ENCODE results near the gene BCOR. TPM values are rescaled to one million over a fixed set of nuclear protein-coding genes. Genes with fewer than 3 reads are reported as not detected.

The BCOR gene
- total and polyA plus RNA-seq, 2 donors (not counting 1 experiment from before 2014, with no cell fraction given) = 3.0 to 5.8 TPM

GRCh38 chrX:40079572-40079971 is 18.2 kb downstream of the BCOR start:
- Histone ChIP-seq H3K79me2 (ENCODE audit: control insufficient read depth, insufficient read depth, low read length) (no peaks in the 10 kb centered on the region), H3K27ac (ENCODE audit: insufficient read depth, low read length) (no peak overlapping the region)
- DNase-seq (ENCODE audit: low read depth in 2 of 2) = no peak

GRCh38 chrX:40078489-40079227 is 19.1 kb downstream of the BCOR start:
- H3K9ac ChIP-seq (ENCODE audit: insufficient read depth, low read length) = no peak overlapping the region
- H3K27ac ChIP-seq (ENCODE audit: insufficient read depth, low read length) = no peak overlapping the region
- H3K4me2 ChIP-seq (ENCODE audit: extremely low read depth, insufficient read depth, low read length) = no peak overlapping the region
- DNase-seq (ENCODE audit: low read depth in 2 of 2) = no peak
- no peak overlapping the region for H2AFZ ChIP-seq (ENCODE audit: low read length)
- no peaks in the 10 kb centered on the region for H3K79me2 ChIP-seq (ENCODE audit: control insufficient read depth, insufficient read depth, low read length)
- H3K9me3 ChIP-seq (ENCODE audit: control insufficient read depth, insufficient read depth, low read depth, low read length) = no peaks in the 10 kb centered on the region
- no peak overlapping the region for H3K4me3 ChIP-seq (replicated peaks in 1 of 4; ENCODE audit: control extremely low read depth in 1 of 4, insufficient read depth in 1 of 4, low read depth in 3 of 4, low read length in 4 of 4)
- peaks cover 3% of the 10 kb centered on the region for H3K4me1 ChIP-seq (ENCODE audit: control insufficient read depth, extremely low read depth, insufficient read depth, low read length)
- H4K20me1 ChIP-seq (ENCODE audit: control insufficient read depth, extremely low read depth, insufficient read depth, low read length) = no peaks in the 10 kb centered on the region
- peaks cover 1% of the 10 kb centered on the region for H3K36me3 ChIP-seq (ENCODE audit: control insufficient read depth, insufficient read depth, low read length)
- H3K27me3 ChIP-seq (ENCODE audit: control insufficient read depth, insufficient read depth, low read length) = no peaks in the 10 kb centered on the region
- no peak for TF ChIP-seq EZH2 (IDR thresholded peaks at IDR 0.05; ENCODE audit: low read length, missing control alignments)
- TF ChIP-seq CTCF (conservative IDR thresholded peaks at IDR 0.05 in 1 of 2, IDR thresholded peaks at IDR 0.05 in 1 of 2; ENCODE audit: low read depth in 1 of 2, low read length in 2 of 2) = no peak

More at GRCh38 chrX:40079572-40079971, 18.2 kb downstream of the BCOR start:
- Histone ChIP-seq H2AFZ (ENCODE audit: low read length) (no peak overlapping the region), H3K4me1 (ENCODE audit: control insufficient read depth, extremely low read depth, insufficient read depth, low read length) (peaks cover 5% of the 10 kb centered on the region), H3K36me3 (ENCODE audit: control insufficient read depth, insufficient read depth, low read length) (no peaks in the 10 kb centered on the region), H3K9me3 (ENCODE audit: control insufficient read depth, insufficient read depth, low read depth, low read length) (no peaks in the 10 kb centered on the region), H3K9ac (ENCODE audit: insufficient read depth, low read length) (no peak overlapping the region), H3K4me3 (replicated peaks in 1 of 4; ENCODE audit: control extremely low read depth in 1 of 4, insufficient read depth in 1 of 4, low read depth in 3 of 4, low read length in 4 of 4) (no peak overlapping the region), H3K27me3 (ENCODE audit: control insufficient read depth, insufficient read depth, low read length) (no peaks in the 10 kb centered on the region), H4K20me1 (ENCODE audit: control insufficient read depth, extremely low read depth, insufficient read depth, low read length) (no peaks in the 10 kb centered on the region), H3K4me2 (ENCODE audit: extremely low read depth, insufficient read depth, low read length) (no peak overlapping the region)
- TF ChIP-seq CTCF (conservative IDR thresholded peaks at IDR 0.05 in 1 of 2, IDR thresholded peaks at IDR 0.05 in 1 of 2; ENCODE audit: low read depth in 1 of 2, low read length in 2 of 2) (no peak), EZH2 (IDR thresholded peaks at IDR 0.05; ENCODE audit: low read length, missing control alignments) (no peak)

GRCh38 chrX:40077906-40078305 is 19.9 kb downstream of the BCOR start:
- no peak overlapping the region for H3K9ac ChIP-seq (ENCODE audit: insufficient read depth, low read length)
- no peaks in the 10 kb centered on the region for H3K9me3 ChIP-seq (ENCODE audit: control insufficient read depth, insufficient read depth, low read depth, low read length)
- H3K4me3 ChIP-seq (replicated peaks in 1 of 4; ENCODE audit: control extremely low read depth in 1 of 4, insufficient read depth in 1 of 4, low read depth in 3 of 4, low read length in 4 of 4) = no peak overlapping the region
- DNase-seq (ENCODE audit: low read depth in 2 of 2) = no peak
- no peaks in the 10 kb centered on the region for H4K20me1 ChIP-seq (ENCODE audit: control insufficient read depth, extremely low read depth, insufficient read depth, low read length)
- no peak overlapping the region for H3K27ac ChIP-seq (ENCODE audit: insufficient read depth, low read length)
- no peaks in the 10 kb centered on the region for H3K27me3 ChIP-seq (ENCODE audit: control insufficient read depth, insufficient read depth, low read length)
- H2AFZ ChIP-seq (ENCODE audit: low read length) = no peak overlapping the region
- peaks cover 1% of the 10 kb centered on the region for H3K36me3 ChIP-seq (ENCODE audit: control insufficient read depth, insufficient read depth, low read length)
- H3K4me1 ChIP-seq (ENCODE audit: control insufficient read depth, extremely low read depth, insufficient read depth, low read length) = peaks cover 3% of the 10 kb centered on the region
- no peak for TF ChIP-seq EZH2 (IDR thresholded peaks at IDR 0.05; ENCODE audit: low read length, missing control alignments)
- no peak for TF ChIP-seq CTCF (conservative IDR thresholded peaks at IDR 0.05 in 1 of 2, IDR thresholded peaks at IDR 0.05 in 1 of 2; ENCODE audit: low read depth in 1 of 2, low read length in 2 of 2)
- H3K79me2 ChIP-seq (ENCODE audit: control insufficient read depth, insufficient read depth, low read length) = no peaks in the 10 kb centered on the region
- no peak overlapping the region for H3K4me2 ChIP-seq (ENCODE audit: extremely low read depth, insufficient read depth, low read length)

Measured in fibroblast of lung (primary cell).